K562 (cell line): ENCODE data around the gene CLCN6. TPM values are rescaled to one million over a fixed set of nuclear protein-coding genes. Genes with fewer than 3 reads are reported as not detected.

Experiments used
- ATAC-seq: fragments of 200-7000 bp; cut with Tn5 transposase; 3 replicates; pipeline ENCODE4 v1.9.1; 2020; ENCODE audit warnings: moderate library complexity
- BruUV-seq: library from RNA; stranded (reverse); fragments of 400-500 nt; replicated peaks from 2 replicates; lab custom pipeline; 2021; lab: Mats Ljungman, UMichigan
- CTCF ChIA-PET: fragments of 300-600 bp; formaldehyde crosslinking; extraction: SDS; loops from one replicate; lab custom pipeline; 2021; ENCODE audit warnings: low intra/inter-chr PET ratio; lab: Yijun Ruan, JAX
- POLR2A ChIA-PET: fragments of 300-600, 350-650 bp; sonication (Branson Sonifier 250); formaldehyde crosslinking; extraction: SDS; loops from one replicate; lab custom pipeline; 2021; ENCODE audit warnings: antibody characterized with exemption, inconsistent platforms; lab: Yijun Ruan, JAX
- DNase-seq, 4 experiments: peaks; one replicate each; pipeline versions ENCODE4 v3.0.0 to v3.0.0-alpha.2; 2011 to 2018; ENCODE audit warnings: low spot score in 3 of 4, mixed read lengths in 3 of 4; ENCODE audit errors: extremely low read depth in 1 of 4
- FAIRE-seq: peaks from 2 replicates; lab custom pipeline; 2011; peaks lifted over from hg19 to GRCh38; lab: Jason Lieb, UNC
- H2AFZ ChIP-seq: 2 replicates; pipeline ENCODE4 v1.6.0; 2011; ENCODE audit warnings: low read depth, low read length, control low read depth, inconsistent platforms
- H3K27ac ChIP-seq: fragments of 200-600 bp; 3 replicates; pipeline ENCODE4 v1.8.0; 2011; ENCODE audit warnings: low read depth, mild to moderate bottlenecking, control low read depth, inconsistent platforms, low read length, moderate library complexity, mixed read lengths; ENCODE audit errors: extremely low read depth
- H3K27me3 ChIP-seq, 2 experiments: fragments of 300-600 bp in 1 of 2; 2 replicates in 1 of 2; 3 replicates in 1 of 2; pipeline versions ENCODE4 v1.6.0 to v1.8.0; 2011; ENCODE audit warnings: inconsistent platforms in 2 of 2, low read length in 2 of 2, mild to moderate bottlenecking in 1 of 2, mixed read lengths in 1 of 2, moderate library complexity in 1 of 2; ENCODE audit not compliant: control insufficient read depth in 2 of 2, insufficient read depth in 2 of 2
- H3K36me3 ChIP-seq: fragments of 300-600 bp; 3 replicates; pipeline ENCODE4 v1.8.0; 2011; ENCODE audit warnings: mild to moderate bottlenecking, low read length, inconsistent platforms; ENCODE audit not compliant: control insufficient read depth, insufficient read depth
- H3K4me1 ChIP-seq, 2 experiments: fragments of 200-600 bp in 1 of 2; replicated peaks in 1 of 2; 2 replicates in 1 of 2; 3 replicates in 1 of 2; pipeline versions ENCODE4 v1.5.1 to v1.8.0; 2011; ENCODE audit warnings: inconsistent platforms in 2 of 2, low read length in 2 of 2, mild to moderate bottlenecking in 1 of 2, mixed read lengths in 1 of 2, moderate library complexity in 1 of 2; ENCODE audit not compliant: control insufficient read depth in 2 of 2, insufficient read depth in 2 of 2
- H3K4me2 ChIP-seq: 2 replicates; pipeline ENCODE4 v1.6.1; 2011; ENCODE audit warnings: low read length, control low read depth, inconsistent platforms, mixed read lengths; ENCODE audit not compliant: insufficient read depth
- H3K4me3 ChIP-seq: fragments of 200-600 bp; sonication (generic), shearing (Covaris generic); 2 replicates; pipeline ENCODE4 v1.5.1; 2016; ENCODE audit warnings: control low read depth, inconsistent platforms
- H3K79me2 ChIP-seq: fragments of 200-600 bp; 3 replicates; pipeline ENCODE4 v1.8.0; 2011; ENCODE audit warnings: low read length, inconsistent platforms; ENCODE audit not compliant: control insufficient read depth, insufficient read depth
- H3K9ac ChIP-seq, 2 experiments: 2 replicates each; pipeline versions ENCODE4 v1.6.0 to v1.6.1; 2011; ENCODE audit warnings: low read depth in 2 of 2, low read length in 2 of 2, control low read depth in 1 of 2, inconsistent platforms in 1 of 2, mild to moderate bottlenecking in 1 of 2, mixed read lengths in 1 of 2; ENCODE audit not compliant: insufficient read depth in 1 of 2
- H3K9me1 ChIP-seq: one replicate; pipeline ENCODE4 v1.6.0; 2011; ENCODE audit warnings: inconsistent platforms, mild to moderate bottlenecking, low read length, moderate library complexity; ENCODE audit not compliant: control insufficient read depth, insufficient read depth
- H3K9me3 ChIP-seq: replicated peaks from 2 replicates; pipeline ENCODE4 v1.5.1; 2011; ENCODE audit warnings: low read depth, low read length, inconsistent platforms; ENCODE audit not compliant: control insufficient read depth, insufficient read depth
- H4K20me1 ChIP-seq: replicated peaks from 2 replicates; pipeline ENCODE4 v1.6.1; 2011; ENCODE audit warnings: low read length, inconsistent platforms, mixed read lengths; ENCODE audit not compliant: control insufficient read depth, insufficient read depth
- CBX5 ChIP-seq: IDR thresholded peaks from 2 replicates; pipeline ENCODE4 v1.6.1; 2014; ENCODE audit warnings: low read depth, borderline replicate concordance
- CCNT2 ChIP-seq: IDR thresholded peaks from 2 replicates; pipeline ENCODE4 v1.6.1; 2011; ENCODE audit warnings: borderline replicate concordance, low read depth, mild to moderate bottlenecking, moderate library complexity, mixed read lengths, low read length; ENCODE audit not compliant: insufficient read length; ENCODE audit errors: extremely low read depth
- CREM ChIP-seq: IDR thresholded peaks from 2 replicates; pipeline ENCODE4 v1.6.1; 2014; ENCODE audit warnings: antibody characterized with exemption, low read depth
- IRF2 ChIP-seq: sonication (generic); formaldehyde crosslinking; IDR thresholded peaks from 2 replicates; pipeline ENCODE4 v1.8.1; 2022; ENCODE audit warnings: mild to moderate bottlenecking, missing genetic modification reagents
- MCM5 ChIP-seq: fragments of 450-650 bp; IDR thresholded peaks from 2 replicates; pipeline ENCODE4 v1.6.1; 2016; ENCODE audit warnings: low read depth
- MTA3 ChIP-seq: fragments of 450-650 bp; formaldehyde crosslinking; IDR thresholded peaks from 2 replicates; pipeline ENCODE4 v1.6.1; 2017; ENCODE audit warnings: mild to moderate bottlenecking, borderline replicate concordance
- MTF1 ChIP-seq: fragments of 250-450 bp; sonication (Bioruptor Pico); IDR thresholded peaks from 2 replicates; pipeline ENCODE4 v1.9.0; 2021; ENCODE audit warnings: moderate library complexity, mild to moderate bottlenecking, inconsistent platforms, borderline replicate concordance
- XRCC4 ChIP-seq: IDR thresholded peaks from one replicate; pipeline ENCODE4 v1.6.1; 2011; ENCODE audit not compliant: insufficient read depth, insufficient read length; ENCODE audit errors: extremely low read depth
- ZNF134 ChIP-seq: fragments of 250-450 bp; sonication (Bioruptor Pico); conservative IDR thresholded peaks from 2 replicates; pipeline ENCODE4 v1.4.0; 2020
- ZNF668 ChIP-seq: fragments of 250-450 bp; sonication (Bioruptor Pico); IDR thresholded peaks from 2 replicates; pipeline ENCODE4 v1.8.0; 2022; ENCODE audit warnings: mild to moderate bottlenecking, inconsistent platforms
- WGBS: fragments of 100-300 bp; shearing (Covaris generic); methylation state at CpG from one replicate; pipeline ENCODE4 v1.1.6; 2016; ENCODE audit warnings: low coverage, mixed read lengths; ENCODE audit not compliant: insufficient coverage; ENCODE audit errors: missing lambda C conversion rate; 5-methylcytosine and 5-hydroxymethylcytosine counted together
- in situ Hi-C: fragments of 300-500 bp; cut with MboI; formaldehyde crosslinking; loops from 4 replicates; pipeline ENCODE4 v1.15.0; 2018; ENCODE audit warnings: inconsistent platforms, mixed read lengths
- intact Hi-C: fragments of 100-400 bp; cut with micrococcal nuclease; formaldehyde crosslinking; loops from 2 replicates; pipeline ENCODE4 v1.14.2; 2022
- polyA plus RNA-seq, 8 experiments: library from polyadenylated mRNA; depleted of rRNA in 4 of 8; stranded (reverse) in 5 of 8; unstranded in 3 of 8; fragments of >200 nt; fragmentation: Nextera tagmentation in 2 of 8; fragmentation: Illumina TruSeq in 1 of 8; extraction: Ambion mirVana in 2 of 8; extraction: Trizol in 1 of 8; gene quantifications; 2 replicates each; pipeline versions ENCODE4 v1.2.1 to v1.2.3, GENCODE V29; 2011 to 2014; ENCODE audit warnings: inconsistent platforms in 1 of 8, missing spikeins in 1 of 8
- total RNA-seq, 7 experiments: library from RNA; depleted of rRNA in 6 of 7; stranded (reverse); fragments of >200 nt in 6 of 7; fragmentation: Illumina TruSeq in 2 of 7; extraction: Trizol in 2 of 7; gene quantifications; 2 replicates each; pipeline versions ENCODE4 v1.2.1 to v1.2.3, GENCODE V29; 2011 to 2021; ENCODE audit warnings: low replicate concordance in 1 of 7
- TF ChIP-seq, protein P1 (sequence below), 2 experiments: fragments of 150-350 bp in 1 of 2; IDR thresholded peaks; 2 replicates each; pipeline ENCODE4 v1.6.1; 2012 to 2016; ENCODE audit warnings: low read depth in 2 of 2, low read length in 2 of 2, mild to moderate bottlenecking in 1 of 2, moderate library complexity in 1 of 2
- TF ChIP-seq, protein P2 (sequence below), 2 experiments: IDR thresholded peaks in 1 of 2; conservative IDR thresholded peaks in 1 of 2; 2 replicates each; pipeline ENCODE4 v1.6.1; 2016; ENCODE audit warnings: low read depth in 2 of 2, mild to moderate bottlenecking in 1 of 2, missing compliant biosample characterization in 1 of 2, missing genetic modification characterization in 1 of 2, moderate library complexity in 1 of 2
- TF ChIP-seq, protein P3 (sequence below): fragments of 450-650 bp; IDR thresholded peaks from 2 replicates; pipeline ENCODE4 v1.6.1; 2018; ENCODE audit warnings: mild to moderate bottlenecking, low read depth; ENCODE audit not compliant: partially characterized antibody

The CLCN6 gene
- total and polyA plus RNA-seq, 9 of the 15 experiments (the other 6 are each of a cell fraction or from before 2014, with no cell fraction given), result 2.0 to 21.8 (median 13.6) TPM

DNA sequence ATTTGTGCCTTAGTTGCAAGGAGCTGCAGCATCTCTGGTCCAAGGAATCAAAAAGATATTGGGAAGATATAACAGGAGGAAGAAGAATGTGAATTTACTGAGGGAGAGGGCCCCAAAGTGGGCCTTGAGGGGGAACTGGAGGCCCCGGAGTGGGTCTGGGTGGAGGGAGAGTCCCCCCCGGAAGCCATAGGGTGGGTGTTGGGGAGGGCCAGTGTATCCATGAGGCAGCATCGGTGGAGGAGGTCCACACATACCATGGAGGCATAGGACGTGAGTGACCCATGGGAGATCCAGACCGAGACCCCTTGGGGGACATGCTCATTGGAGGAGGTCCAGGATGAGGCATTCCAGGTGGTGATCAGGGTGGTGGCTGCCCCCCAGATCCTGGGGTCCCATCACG is 44.7 kb upstream of the CLCN6 start (continued):
- no peak for TF ChIP-seq XRCC4

DNA sequence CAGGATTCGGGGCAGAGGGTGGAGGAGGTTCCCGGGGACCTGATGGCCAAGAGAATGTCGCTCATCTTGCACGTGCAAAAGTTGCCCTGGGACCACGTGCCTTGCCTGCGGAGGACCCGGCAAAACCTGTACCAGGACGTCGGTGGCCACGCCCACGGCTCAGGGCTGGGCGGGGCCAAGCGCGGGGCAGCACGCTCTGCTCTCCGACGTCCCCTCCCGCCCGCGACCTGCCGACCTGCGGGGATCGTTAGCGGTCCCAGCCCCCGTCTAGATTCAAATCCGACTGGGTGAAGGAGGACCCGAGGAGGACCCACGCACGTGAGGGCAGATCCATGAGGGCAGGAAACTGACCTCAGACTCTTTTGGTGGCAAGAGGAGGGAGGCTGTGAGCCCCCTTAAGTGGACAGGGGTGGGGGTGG is 44.0 kb upstream of the CLCN6 start, which contains the start of gene C1orf167:
Gene C1orf167, plus strand, starts transcription at position 206 of the 419 bp plus-strand sequence. CDS start 2,208 bp downstream, outside the sequence.
- H2AFZ ChIP-seq, result peak within 1 kb of the TSS; percentile 97
- H4K20me1 ChIP-seq, result no peaks in the 10 kb centered on the region
- peak within 1 kb of the TSS; percentile 27; the same call in 1 of the 2 replicates for H3K4me3 ChIP-seq
- H3K9me1 ChIP-seq, result no peaks in the 10 kb centered on the region
- no peaks in the 10 kb centered on the region for H3K27me3 ChIP-seq
- no peaks in the 10 kb centered on the region for H3K79me2 ChIP-seq
- H3K36me3 ChIP-seq, result no peaks in the 10 kb centered on the region
- H3K9ac ChIP-seq, result peak within 1 kb of the TSS; percentile 30 to 92; a peak in 3 of 4 replicates
- FAIRE-seq (peak; percentile 49), ATAC-seq (peak; percentile 94), DNase-seq (peak; percentile 80 to 92 (median 86))
- BruUV-seq, result no TSS peak
- H3K4me1 ChIP-seq, result peaks cover 8 to 42% of the 10 kb centered on the region in 2 experiments; a peak in 3 of 5 replicates
- intact Hi-C loops, result no loop called here
- in situ Hi-C loops, result no loop called here
- ChIA-PET CTCF (no interaction called here), POLR2A (interaction anchor here (0.7 to 3.9 kb wide), 4 partner anchors 26 to 147 kb away, joined by 3 to 18 read pairs (median 4); no protein-coding TSS in a partner anchor)
- H3K27ac ChIP-seq, result no peak within 1 kb of the TSS; the same call in 2 of the 3 replicates
- peak within 1 kb of the TSS; percentile 82 for H3K4me2 ChIP-seq
- 4% methylated on average over 29 of the region's 29 CpGs for WGBS
- H3K9me3 ChIP-seq, result no peaks in the 10 kb centered on the region; the same call in 1 of the 2 replicates
- TF ChIP-seq IRF2 (CRISPR knock-in tag) (no peak), ZNF668 (CRISPR knock-in tag) (no peak), CREM (0 out of 2 replicates have a peak, but pooled peaks have one; percentile 11), MTA3 (no peak; the same call in 1 of the 2 replicates), MTF1 (CRISPR knock-in tag) (no peak), MCM5 (no peak), ZNF134 (CRISPR knock-in tag) (no peak), CCNT2 (no peak), CBX5 (no peak)
- TF ChIP-seq, protein P1, sequence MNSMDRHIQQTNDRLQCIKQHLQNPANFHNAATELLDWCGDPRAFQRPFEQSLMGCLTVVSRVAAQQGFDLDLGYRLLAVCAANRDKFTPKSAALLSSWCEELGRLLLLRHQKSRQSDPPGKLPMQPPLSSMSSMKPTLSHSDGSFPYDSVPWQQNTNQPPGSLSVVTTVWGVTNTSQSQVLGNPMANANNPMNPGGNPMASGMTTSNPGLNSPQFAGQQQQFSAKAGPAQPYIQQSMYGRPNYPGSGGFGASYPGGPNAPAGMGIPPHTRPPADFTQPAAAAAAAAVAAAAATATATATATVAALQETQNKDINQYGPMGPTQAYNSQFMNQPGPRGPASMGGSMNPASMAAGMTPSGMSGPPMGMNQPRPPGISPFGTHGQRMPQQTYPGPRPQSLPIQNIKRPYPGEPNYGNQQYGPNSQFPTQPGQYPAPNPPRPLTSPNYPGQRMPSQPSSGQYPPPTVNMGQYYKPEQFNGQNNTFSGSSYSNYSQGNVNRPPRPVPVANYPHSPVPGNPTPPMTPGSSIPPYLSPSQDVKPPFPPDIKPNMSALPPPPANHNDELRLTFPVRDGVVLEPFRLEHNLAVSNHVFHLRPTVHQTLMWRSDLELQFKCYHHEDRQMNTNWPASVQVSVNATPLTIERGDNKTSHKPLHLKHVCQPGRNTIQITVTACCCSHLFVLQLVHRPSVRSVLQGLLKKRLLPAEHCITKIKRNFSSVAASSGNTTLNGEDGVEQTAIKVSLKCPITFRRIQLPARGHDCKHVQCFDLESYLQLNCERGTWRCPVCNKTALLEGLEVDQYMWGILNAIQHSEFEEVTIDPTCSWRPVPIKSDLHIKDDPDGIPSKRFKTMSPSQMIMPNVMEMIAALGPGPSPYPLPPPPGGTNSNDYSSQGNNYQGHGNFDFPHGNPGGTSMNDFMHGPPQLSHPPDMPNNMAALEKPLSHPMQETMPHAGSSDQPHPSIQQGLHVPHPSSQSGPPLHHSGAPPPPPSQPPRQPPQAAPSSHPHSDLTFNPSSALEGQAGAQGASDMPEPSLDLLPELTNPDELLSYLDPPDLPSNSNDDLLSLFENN (IDR thresholded peaks at IDR 0.05; ENCODE audit: low read depth in 2 of 2, low read length in 2 of 2), result no peak
- TF ChIP-seq, protein P2, sequence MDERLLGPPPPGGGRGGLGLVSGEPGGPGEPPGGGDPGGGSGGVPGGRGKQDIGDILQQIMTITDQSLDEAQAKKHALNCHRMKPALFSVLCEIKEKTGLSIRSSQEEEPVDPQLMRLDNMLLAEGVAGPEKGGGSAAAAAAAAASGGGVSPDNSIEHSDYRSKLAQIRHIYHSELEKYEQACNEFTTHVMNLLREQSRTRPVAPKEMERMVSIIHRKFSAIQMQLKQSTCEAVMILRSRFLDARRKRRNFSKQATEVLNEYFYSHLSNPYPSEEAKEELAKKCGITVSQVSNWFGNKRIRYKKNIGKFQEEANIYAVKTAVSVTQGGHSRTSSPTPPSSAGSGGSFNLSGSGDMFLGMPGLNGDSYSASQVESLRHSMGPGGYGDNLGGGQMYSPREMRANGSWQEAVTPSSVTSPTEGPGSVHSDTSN (CRISPR knock-in tag; IDR thresholded peaks at IDR 0.05; ENCODE audit: low read depth), result no peak
- TF ChIP-seq, protein P2 (tag; conservative IDR thresholded peaks at IDR 0.05; ENCODE audit: low read depth), result no peak
- TF ChIP-seq, protein P3, sequence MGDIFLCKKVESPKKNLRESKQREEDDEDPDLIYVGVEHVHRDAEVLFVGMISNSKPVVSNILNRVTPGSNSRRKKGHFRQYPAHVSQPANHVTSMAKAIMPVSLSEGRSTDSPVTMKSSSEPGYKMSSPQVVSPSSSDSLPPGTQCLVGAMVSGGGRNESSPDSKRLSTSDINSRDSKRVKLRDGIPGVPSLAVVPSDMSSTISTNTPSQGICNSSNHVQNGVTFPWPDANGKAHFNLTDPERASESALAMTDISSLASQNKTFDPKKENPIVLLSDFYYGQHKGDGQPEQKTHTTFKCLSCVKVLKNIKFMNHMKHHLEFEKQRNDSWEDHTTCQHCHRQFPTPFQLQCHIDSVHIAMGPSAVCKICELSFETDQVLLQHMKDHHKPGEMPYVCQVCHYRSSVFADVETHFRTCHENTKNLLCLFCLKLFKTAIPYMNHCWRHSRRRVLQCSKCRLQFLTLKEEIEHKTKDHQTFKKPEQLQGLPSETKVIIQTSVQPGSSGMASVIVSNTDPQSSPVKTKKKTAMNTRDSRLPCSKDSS, result no peak
